DMS114 treated with DMSO at 0.1 percent for 48 hours (cell line): Measurements from ENCODE around the gene SH3PXD2B.
A peak's percentile ranks its signal among the peaks of the same experiment; 100 is the strongest.

Source experiments
- DNase-seq: peaks from one replicate; lab custom pipeline; 2025; ENCODE audit not compliant: unreplicated experiment; lab: John Stamatoyannopoulos, UW

The SH3PXD2B gene

GRCh38 chr5:172453986-172454357, 353 bp downstream of the SH3PXD2B start:
- DNase-seq, result no peak

- DNase-seq, result peak; percentile 66
Measured at GRCh38 chr5:172453206-172453985, 929 bp downstream of the SH3PXD2B start.

- DNase-seq, result peak; percentile 33
Measured at GRCh38 chr5:172452398-172453205, 1.7 kb downstream of the SH3PXD2B start.

GRCh38 chr5:172451771-172452197, 2.5 kb downstream of the SH3PXD2B start:
- DNase-seq, result no peak

GRCh38 chr5:172450861-172451695, 3.2 kb downstream of the SH3PXD2B start:
- DNase-seq, result peak; percentile 10

- DNase-seq, result no peak
Measured at GRCh38 chr5:172450453-172450852, 3.9 kb downstream of the SH3PXD2B start.

- no peak for DNase-seq
Measured at GRCh38 chr5:172448999-172449398, 5.3 kb downstream of the SH3PXD2B start.

GRCh38 chr5:172447646-172448365, 6.5 kb downstream of the SH3PXD2B start:
- DNase-seq, result no peak

- DNase-seq, result no peak
Measured at GRCh38 chr5:172446336-172447051, 7.8 kb downstream of the SH3PXD2B start.

GRCh38 chr5:172445866-172446265, 8.5 kb downstream of the SH3PXD2B start:
- no peak for DNase-seq

- DNase-seq, result no peak
Measured at GRCh38 chr5:172444626-172445365, 9.5 kb downstream of the SH3PXD2B start.

GRCh38 chr5:172444110-172444510, 10.2 kb downstream of the SH3PXD2B start:
- no peak for DNase-seq

- no peak for DNase-seq
Measured at GRCh38 chr5:172443441-172444109, 10.8 kb downstream of the SH3PXD2B start.

- no peak for DNase-seq
Measured at GRCh38 chr5:172442592-172442991, 11.7 kb downstream of the SH3PXD2B start.

- DNase-seq, result no peak
Measured at GRCh38 chr5:172441262-172441751, 13.0 kb downstream of the SH3PXD2B start.

- DNase-seq, result no peak
Measured at GRCh38 chr5:172440486-172440885, 13.8 kb downstream of the SH3PXD2B start.

GRCh38 chr5:172439785-172440477, 14.4 kb downstream of the SH3PXD2B start:
- no peak for DNase-seq

- no peak for DNase-seq
Measured at GRCh38 chr5:172438319-172438668, 16.0 kb downstream of the SH3PXD2B start.
